Aorta (tissue), 5 donors: Measurements from ENCODE around the gene FNBP1L. TPM values are rescaled to one million over a fixed set of nuclear protein-coding genes. Genes with fewer than 3 reads are reported as not detected.

Experiments
- ATAC-seq: fragments of 200-7000 bp; cut with Tn5 transposase; one replicate; pipeline ENCODE4 v1.9.1; 2022; ENCODE audit warnings: moderate library complexity; ENCODE audit not compliant: low FRiP score
- DNase-seq, 2 donors: peaks; one replicate each; pipeline ENCODE4 v3.0.0-alpha.2; 2020
- H3K27ac ChIP-seq, 2 donors: one replicate each; pipeline ENCODE4 v1.5.1; 2013; ENCODE audit warnings: low read length in 2 of 2, mild to moderate bottlenecking in 2 of 2, moderate library complexity in 2 of 2, control low read depth in 1 of 2, inconsistent platforms in 1 of 2, low read depth in 1 of 2
- H3K27me3 ChIP-seq, 2 donors: one replicate each; pipeline ENCODE4 v1.6.1; 2013; ENCODE audit warnings: control low read depth in 1 of 2, low read length in 1 of 2, mild to moderate bottlenecking in 1 of 2, moderate library complexity in 1 of 2; ENCODE audit not compliant: insufficient read depth in 2 of 2, control insufficient read depth in 1 of 2
- H3K36me3 ChIP-seq, 2 donors: one replicate each; pipeline ENCODE4 v1.6.1; 2013; ENCODE audit warnings: control low read depth in 1 of 2, low read length in 1 of 2, mild to moderate bottlenecking in 1 of 2; ENCODE audit not compliant: insufficient read depth in 2 of 2, control insufficient read depth in 1 of 2
- H3K4me1 ChIP-seq, 2 donors: one replicate each; pipeline ENCODE4 v1.6.1; 2013; ENCODE audit warnings: low read length in 2 of 2, control low read depth in 1 of 2, mild to moderate bottlenecking in 1 of 2, moderate library complexity in 1 of 2; ENCODE audit not compliant: insufficient read depth in 2 of 2, control insufficient read depth in 1 of 2
- H3K4me3 ChIP-seq, 2 donors: one replicate each; pipeline ENCODE4 v1.5.1; 2013; ENCODE audit warnings: low read length in 2 of 2, control low read depth in 1 of 2, mild to moderate bottlenecking in 1 of 2
- H3K9me3 ChIP-seq: one replicate; pipeline ENCODE4 v1.6.1; 2013; ENCODE audit warnings: mild to moderate bottlenecking, low read length; ENCODE audit not compliant: control insufficient read depth
- WGBS, 2 donors: extraction: QIAGEN DNeasy Blood & Tissue Kit; methylation state at CpG; one replicate each; pipeline ENCODE4 v1.1.7; 2013; 5-methylcytosine and 5-hydroxymethylcytosine counted together
- intact Hi-C, 2 donors: fragments of 100-400 bp; cut with DNase I; formaldehyde crosslinking; loops; one replicate each; pipeline versions ENCODE4 v1.14.2 to v1.15.0; 2022
- polyA plus RNA-seq, 2 donors: library from polyadenylated mRNA; stranded (reverse); fragments of 200-250 nt; gene quantifications; one replicate each; pipeline ENCODE4 v1.2.3, GENCODE V29; 2013
- total RNA-seq, 2 donors: library from RNA; stranded (reverse); fragmentation: NEBNext Ultra II Directional; extraction: Animal tissue kit (Norgen Biotek cat#: 25700); gene quantifications; one replicate each; pipeline ENCODE4 v1.2.1, GENCODE V29; 2021
- donor health status: healthy with polysubstance abuse.
- donor health status: Bipolar disorder and iron deficiency.
- donor health status: DM: no; HTN: no; CAD: no.
- donor health status: DM: no; HTN: no; CAD: no.
- donor health status: DM: yes; HTN: yes; CAD: no.

FNBP1L gene
- total and polyA plus RNA-seq, 4 donors = 2.5 to 28.6 (median 11.1) TPM

DNA sequence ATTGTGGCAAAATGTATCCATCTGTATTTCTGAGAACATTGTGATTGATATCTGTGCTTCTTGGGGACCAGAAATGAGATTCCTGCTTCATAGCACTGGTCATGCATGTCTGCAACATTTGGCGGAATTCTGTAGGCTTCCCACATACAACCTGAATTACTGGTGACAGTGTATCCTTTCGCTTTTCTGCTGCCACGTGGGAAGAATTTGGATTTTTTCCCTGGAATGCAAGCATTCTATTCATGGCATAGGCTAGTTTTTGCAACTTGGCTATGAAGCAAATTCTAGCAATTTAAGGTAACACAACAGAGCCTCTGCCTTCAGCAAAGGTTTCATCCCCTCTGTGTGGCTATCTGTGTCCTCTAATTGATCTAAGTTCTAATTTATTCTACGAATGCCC is 147.8 kb downstream of the FNBP1L start:
- WGBS, 2 donors = 22 to 32% methylated on average over 4 of the region's 4 CpGs
- no peaks in the 10 kb centered on the region for H3K27me3 ChIP-seq
- H3K36me3 ChIP-seq = no peaks in the 10 kb centered on the region
- H3K4me1 ChIP-seq = peaks cover 0 to 9% of the 10 kb centered on the region in 2 donors
- no peak overlapping the region for H3K4me3 ChIP-seq
- intact Hi-C loops = no loop called here
- DNase-seq = no peak
- H3K9me3 ChIP-seq = no peaks in the 10 kb centered on the region
- H3K27ac ChIP-seq = no peak overlapping the region
- no peak for ATAC-seq

DNA sequence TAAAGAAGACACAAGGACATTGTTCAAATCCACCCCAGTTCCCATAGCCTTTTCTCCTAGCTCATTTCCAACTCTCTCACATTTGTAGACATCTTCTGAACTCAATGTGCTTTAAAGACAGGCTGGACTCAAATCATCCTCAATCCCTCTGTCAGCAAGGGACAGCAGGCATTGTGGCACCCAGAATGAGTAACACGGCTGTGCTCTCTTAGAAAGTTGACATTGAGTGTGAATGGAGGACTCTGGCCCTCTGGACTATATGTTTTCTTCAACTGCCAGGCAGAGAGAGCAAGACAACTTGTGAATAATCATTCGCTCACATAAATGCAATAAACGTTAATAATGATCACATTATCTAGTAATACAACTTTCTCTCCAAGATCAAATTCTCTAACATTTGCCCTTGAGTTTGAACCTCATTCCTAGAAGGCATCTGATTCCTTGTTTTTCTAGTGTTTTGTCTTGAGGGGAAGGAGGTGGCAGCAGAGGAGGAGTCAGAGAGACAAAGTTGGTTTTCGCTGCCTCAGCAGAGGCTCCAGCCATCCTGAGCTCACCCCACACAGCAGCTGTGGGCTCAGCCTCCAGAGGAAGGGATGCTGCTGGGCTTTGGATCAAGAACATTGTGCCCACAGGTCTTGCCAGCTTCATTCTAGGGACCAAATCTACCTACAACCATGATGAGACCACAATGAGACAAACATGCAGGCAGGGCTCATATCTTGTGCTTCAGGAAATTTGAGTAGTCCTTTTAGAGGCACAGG is 148.6 kb downstream of the FNBP1L start:
- H3K9me3 ChIP-seq = no peaks in the 10 kb centered on the region
- intact Hi-C loops = no loop called here
- peaks cover 0 to 9% of the 10 kb centered on the region in 2 donors for H3K4me1 ChIP-seq
- WGBS, 2 donors = 70 to 73% methylated on average over 4 of the region's 4 CpGs
- H3K27me3 ChIP-seq = no peaks in the 10 kb centered on the region
- no peaks in the 10 kb centered on the region for H3K36me3 ChIP-seq
- no peak for DNase-seq
- no peak overlapping the region for H3K4me3 ChIP-seq
- no peak overlapping the region for H3K27ac ChIP-seq
- no peak for ATAC-seq

DNA sequence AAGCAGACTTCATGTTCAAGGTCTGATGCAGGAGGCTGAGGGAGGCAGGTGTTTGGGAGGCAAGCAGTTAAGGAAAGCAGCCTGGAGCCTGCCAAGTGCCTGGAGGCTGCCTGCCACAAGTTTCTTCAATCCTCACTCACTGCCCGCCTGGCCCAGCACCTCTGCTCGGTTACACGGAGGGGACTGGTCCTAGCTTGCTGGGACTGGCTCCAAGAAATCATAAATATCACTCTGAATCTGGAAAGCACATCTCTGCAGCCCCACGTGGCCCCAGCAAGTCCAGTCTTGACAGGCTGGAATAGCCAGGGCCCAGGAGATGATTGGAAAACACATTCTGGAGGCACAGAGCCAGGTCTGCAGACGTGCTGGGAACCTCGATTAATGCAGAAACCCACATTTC is 149.8 kb downstream of the FNBP1L start:
- no peaks in the 10 kb centered on the region for H3K27me3 ChIP-seq
- no peak overlapping the region for H3K27ac ChIP-seq
- WGBS, 2 donors = 4 to 7% methylated on average over 6 of the region's 6 CpGs
- DNase-seq = peak in 1 of 2 donors; percentile 57
- intact Hi-C loops = no loop called here
- H3K4me1 ChIP-seq = peaks cover 0 to 9% of the 10 kb centered on the region in 2 donors
- no peaks in the 10 kb centered on the region for H3K36me3 ChIP-seq
- ATAC-seq = peak; percentile 60
- no peaks in the 10 kb centered on the region for H3K9me3 ChIP-seq
- no peak overlapping the region for H3K4me3 ChIP-seq

DNA sequence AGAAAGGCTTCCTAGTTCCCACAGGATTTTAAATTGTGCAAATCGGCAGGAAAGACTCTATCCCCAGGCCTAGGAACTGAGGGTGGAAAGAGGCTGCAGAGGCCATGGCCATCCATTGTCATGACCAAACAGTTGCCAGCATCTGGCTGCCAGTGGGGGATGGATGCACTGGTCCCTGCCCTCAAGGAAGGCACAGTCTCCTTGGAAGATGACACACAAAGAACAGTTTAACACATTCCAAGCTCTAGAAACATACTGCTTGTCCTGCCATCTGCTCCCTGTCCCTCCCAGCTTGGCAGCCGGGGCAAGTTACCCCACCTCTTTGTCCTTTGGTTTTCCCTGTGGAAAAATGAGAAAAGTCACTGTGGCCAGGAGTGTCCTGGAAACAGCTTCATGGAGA is 150.5 kb downstream of the FNBP1L start:
- ATAC-seq = no peak
- Histone ChIP-seq H3K9me3 (no peaks in the 10 kb centered on the region), H3K4me1 (peaks cover 0 to 9% of the 10 kb centered on the region in 2 donors), H3K27ac (no peak overlapping the region), H3K4me3 (no peak overlapping the region), H3K27me3 (no peaks in the 10 kb centered on the region), H3K36me3 (no peaks in the 10 kb centered on the region)
- WGBS, 2 donors = 50 to 62% methylated on average over 2 of the region's 2 CpGs
- peak in 1 of 2 donors; percentile 10 for DNase-seq
- intact Hi-C loops = no loop called here

DNA sequence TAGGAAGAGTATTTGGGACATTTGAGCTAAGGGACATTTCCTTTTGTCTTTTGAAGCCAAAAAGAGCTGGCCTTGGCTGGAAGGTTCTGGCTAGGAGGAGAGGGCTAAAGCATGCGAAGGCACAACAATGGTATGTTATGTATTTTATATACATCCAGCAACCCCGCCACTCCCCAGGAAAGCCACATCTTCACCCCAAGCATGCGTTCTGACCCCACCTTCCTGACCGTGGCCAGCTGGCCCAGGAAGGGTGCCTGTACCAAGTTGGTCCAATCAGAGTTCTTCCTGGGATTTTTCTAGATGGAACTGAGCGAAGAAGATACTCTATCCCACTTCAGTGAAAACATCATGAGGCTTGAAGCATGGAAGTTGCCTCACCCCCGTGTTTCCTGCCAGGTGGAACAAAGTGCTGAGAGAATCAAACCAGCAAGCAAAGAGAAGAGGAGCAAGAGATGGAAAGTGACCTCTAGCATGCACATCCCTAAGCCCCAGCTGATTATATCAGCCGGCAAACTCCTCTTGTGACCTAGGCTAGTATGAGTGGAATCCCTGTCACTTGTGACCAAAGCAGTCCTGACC is 151.0 kb downstream of the FNBP1L start:
- intact Hi-C loops = no loop called here
- Histone ChIP-seq H3K27me3 (no peaks in the 10 kb centered on the region), H3K4me1 (peaks cover 0 to 9% of the 10 kb centered on the region in 2 donors), H3K36me3 (no peaks in the 10 kb centered on the region), H3K4me3 (no peak overlapping the region), H3K9me3 (no peaks in the 10 kb centered on the region), H3K27ac (no peak overlapping the region)
- WGBS, 2 donors = 79 to 84% methylated on average over 7 of the region's 7 CpGs
- DNase-seq = peak in 1 of 2 donors; percentile 24
- ATAC-seq = no peak

DNA sequence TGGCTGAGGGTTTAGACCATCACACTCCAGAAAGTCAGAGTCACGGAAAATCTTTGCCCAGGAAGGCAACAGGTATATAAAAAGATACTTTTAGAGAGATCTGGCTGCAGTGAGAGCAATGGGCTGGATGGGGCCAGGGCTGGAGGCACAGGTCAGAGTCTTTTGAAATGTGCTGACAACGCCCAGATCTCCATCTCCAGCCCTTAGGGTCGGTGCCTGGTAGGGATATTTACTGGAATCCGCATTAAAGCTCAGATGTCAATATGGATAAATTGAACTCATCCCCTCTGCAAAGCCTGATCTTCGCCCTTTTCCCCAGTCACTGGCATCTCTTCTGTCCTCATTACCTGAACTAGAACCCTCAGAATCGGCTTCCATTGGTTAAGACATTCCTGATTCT is 151.6 kb downstream of the FNBP1L start:
- peak in 1 of 2 donors; percentile 4 for DNase-seq
- intact Hi-C loops = no loop called here
- H3K4me1 ChIP-seq = peaks cover 0 to 9% of the 10 kb centered on the region in 2 donors

DNA sequence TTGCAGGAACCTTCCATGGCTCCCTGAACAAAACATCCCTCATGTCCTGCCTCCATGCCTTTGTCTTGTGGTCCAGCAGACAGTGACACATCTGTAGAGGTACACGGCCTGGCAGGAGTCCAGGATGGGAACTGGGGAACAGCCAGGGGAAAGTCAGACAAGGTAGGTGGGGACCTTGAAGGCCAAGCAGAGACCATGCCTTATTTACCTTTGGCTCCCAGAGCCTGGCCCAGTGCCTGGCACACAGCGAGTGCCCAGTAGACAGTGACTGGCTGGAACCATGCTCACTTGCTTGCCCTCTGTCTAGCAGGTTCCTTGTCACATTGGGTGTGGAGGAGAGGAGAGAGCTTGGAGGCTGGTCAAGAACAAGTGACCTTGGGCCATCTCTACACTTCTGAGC is 152.7 kb downstream of the FNBP1L start:
- 46 to 54% methylated on average over 2 of the region's 2 CpGs for WGBS, 2 donors
- Histone ChIP-seq H3K27me3 (no peaks in the 10 kb centered on the region), H3K36me3 (no peaks in the 10 kb centered on the region), H3K9me3 (no peaks in the 10 kb centered on the region), H3K4me1 (peaks cover 0 to 5% of the 10 kb centered on the region in 2 donors), H3K4me3 (no peak overlapping the region), H3K27ac (no peak overlapping the region)
- intact Hi-C loops = no loop called here
- DNase-seq (peak in 1 of 2 donors; percentile 26), ATAC-seq (no peak)

More for the DNA sequence above, 151.6 kb downstream of the FNBP1L start:
- Histone ChIP-seq H3K4me3 (no peak overlapping the region), H3K27me3 (no peaks in the 10 kb centered on the region), H3K36me3 (no peaks in the 10 kb centered on the region), H3K27ac (no peak overlapping the region), H3K9me3 (no peaks in the 10 kb centered on the region)
- 96 to 97% methylated on average over 6 of the region's 6 CpGs for WGBS, 2 donors
- no peak for ATAC-seq

DNA sequence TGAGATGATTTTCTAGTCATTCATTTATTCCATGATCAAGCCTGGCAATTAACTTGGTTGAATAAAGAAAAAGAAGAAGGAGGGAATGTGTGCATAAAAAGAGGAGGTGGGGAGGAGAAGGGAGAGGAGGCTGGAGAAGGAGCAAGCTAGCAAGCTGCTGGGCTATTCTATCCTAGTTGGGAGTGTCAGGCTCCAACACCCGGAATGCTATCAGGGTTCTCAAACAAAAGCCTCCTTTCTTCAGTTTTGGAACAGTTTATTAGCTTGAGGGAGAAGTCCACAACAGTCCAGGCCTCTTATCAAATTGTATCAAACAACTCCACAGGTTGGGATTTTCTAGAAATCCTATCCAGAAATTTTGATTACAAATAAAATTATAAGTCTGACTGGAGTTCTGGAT is 153.8 kb downstream of the FNBP1L start:
- Histone ChIP-seq H3K9me3 (no peaks in the 10 kb centered on the region), H3K4me1 (no peaks in the 10 kb centered on the region), H3K36me3 (no peaks in the 10 kb centered on the region), H3K27ac (no peak overlapping the region), H3K27me3 (no peaks in the 10 kb centered on the region), H3K4me3 (no peak overlapping the region)
- 74 to 75% methylated on average over 1 of the region's 1 CpG for WGBS, 2 donors
- no peak for ATAC-seq
- intact Hi-C loops = no loop called here
- DNase-seq = no peak

DNA sequence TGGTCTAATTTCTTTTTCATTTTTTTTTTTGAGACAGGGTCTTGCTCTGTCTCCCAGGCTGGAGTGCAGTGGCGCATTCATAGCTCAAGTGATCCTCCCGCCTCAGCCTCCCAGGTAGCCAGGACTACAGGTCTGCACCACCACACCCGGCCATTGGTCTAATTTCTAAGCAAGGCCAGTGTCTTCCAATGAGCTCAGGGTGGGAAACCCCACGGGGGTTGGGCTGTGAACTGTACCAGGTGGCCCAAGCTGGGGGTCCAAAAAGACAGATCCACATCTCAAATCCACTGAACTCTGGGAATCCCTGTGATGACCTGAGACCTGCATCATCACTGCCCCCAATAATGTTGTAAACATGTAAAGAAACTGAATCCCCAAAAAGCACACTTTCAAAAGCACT is 154.2 kb downstream of the FNBP1L start:
- 95 to 98% methylated on average over 4 of the region's 4 CpGs for WGBS, 2 donors
- Histone ChIP-seq H3K4me3 (no peak overlapping the region), H3K9me3 (no peaks in the 10 kb centered on the region), H3K36me3 (no peaks in the 10 kb centered on the region), H3K27me3 (no peaks in the 10 kb centered on the region), H3K4me1 (no peaks in the 10 kb centered on the region), H3K27ac (no peak overlapping the region)
- intact Hi-C loops = no loop called here
- DNase-seq (peak in 1 of 2 donors; percentile 27), ATAC-seq (no peak)
